HG03066 (cell line): Measurements from ENCODE around the gene KIF18A.
A peak's percentile ranks its signal among the peaks of the same experiment; 100 is the strongest.

Experiments
- ATAC-seq: cut with Tn5 transposase; IDR thresholded peaks from one replicate; pipeline ENCODE4 v1.9.1; 2021; ENCODE audit warnings: low read depth; ENCODE audit not compliant: unreplicated experiment

The KIF18A gene

DNA sequence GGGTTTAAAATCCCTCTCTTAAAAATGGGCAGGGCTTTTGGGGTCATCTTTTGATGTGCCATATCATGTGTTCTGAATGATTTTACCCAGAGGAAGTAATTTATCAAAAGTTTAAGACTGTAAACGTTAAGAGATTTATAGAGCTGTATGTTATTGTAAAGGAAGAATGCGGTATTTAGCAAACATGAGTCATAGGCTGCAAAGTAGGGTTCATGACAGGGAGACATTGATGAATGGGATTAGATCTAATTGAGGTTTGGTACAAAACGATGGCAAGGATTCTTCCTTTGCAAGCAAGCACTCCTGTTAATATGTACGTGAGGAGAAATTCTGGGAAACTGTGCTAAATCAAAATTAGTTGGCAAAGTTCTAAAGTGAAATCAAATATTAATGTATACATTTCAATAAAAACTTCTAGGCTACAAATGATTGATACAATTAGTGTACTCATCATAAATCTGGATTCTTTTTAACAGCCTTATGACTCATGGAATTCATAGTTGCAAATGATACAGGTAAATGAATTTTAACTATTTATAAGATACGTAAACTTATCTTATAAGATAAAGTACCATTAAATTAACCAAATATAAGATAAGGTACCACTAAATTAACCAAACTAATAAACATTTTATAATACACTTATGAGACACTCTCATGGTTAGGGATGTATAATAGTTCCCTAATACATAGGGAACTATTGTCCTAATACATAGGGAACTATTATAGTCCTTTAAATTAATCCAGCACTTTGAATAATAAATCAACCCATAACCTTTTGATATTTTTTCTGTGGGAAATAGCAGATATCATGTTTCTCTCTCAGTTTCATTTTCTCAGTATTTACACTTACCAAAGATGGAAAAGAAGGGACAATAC is 58.4 kb downstream of the KIF18A start:
- no peak for ATAC-seq

DNA sequence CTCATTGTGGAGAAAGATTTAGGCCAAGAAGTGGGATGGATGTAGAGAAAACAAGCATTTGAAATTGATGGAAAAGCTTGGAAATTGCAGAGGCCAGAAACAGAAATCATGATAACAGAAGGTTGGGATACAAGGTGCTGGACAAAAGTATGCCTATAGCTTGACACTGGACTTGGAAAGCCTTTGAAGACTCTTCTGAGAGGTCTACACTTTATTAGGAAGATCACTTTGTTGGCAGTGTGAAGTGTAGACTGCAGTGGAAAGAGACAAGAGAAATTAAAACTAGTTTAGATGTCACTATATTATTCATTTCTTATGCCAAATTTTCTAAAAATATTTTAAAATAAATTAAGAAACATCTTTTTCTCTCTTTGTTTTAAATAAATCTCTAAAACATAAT is 59.1 kb downstream of the KIF18A start:
- ATAC-seq, result no peak

DNA sequence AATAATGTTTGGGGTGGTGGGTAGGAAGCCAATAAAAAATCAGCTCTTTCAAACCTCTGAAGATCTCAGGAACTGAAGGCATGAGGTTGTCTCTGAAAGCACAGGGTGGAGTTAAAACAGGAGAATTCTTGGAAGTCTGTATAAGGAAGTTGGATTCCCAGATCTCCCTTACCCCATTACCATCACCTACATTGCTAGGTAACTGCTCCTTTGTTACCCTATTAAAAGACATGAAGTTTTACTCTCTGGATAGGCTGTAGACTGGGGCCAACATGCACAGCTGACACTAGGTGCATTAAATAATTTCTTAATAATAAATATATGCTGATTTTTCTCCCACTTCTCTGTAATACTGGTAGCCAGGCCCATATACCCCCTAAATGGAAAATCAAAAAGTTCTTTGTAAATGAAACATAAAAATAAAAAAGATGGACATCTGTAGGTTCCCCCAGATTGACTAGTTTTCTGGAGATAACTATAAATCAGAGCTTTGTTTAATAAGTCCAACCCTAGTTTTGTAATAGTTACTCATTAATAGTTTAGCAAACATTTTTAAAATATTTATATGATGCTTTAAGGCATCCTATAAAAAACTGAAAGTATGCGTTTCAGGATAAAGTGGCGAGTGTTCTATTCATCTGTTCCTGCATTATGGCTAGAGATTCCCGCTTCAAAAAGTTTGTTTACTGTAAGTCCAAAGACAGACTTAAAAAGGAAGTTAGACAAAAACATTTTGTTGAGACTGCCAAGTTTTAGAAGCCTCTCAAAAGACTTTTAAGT is 63.8 kb downstream of the KIF18A start:
- ATAC-seq, result no peak

DNA sequence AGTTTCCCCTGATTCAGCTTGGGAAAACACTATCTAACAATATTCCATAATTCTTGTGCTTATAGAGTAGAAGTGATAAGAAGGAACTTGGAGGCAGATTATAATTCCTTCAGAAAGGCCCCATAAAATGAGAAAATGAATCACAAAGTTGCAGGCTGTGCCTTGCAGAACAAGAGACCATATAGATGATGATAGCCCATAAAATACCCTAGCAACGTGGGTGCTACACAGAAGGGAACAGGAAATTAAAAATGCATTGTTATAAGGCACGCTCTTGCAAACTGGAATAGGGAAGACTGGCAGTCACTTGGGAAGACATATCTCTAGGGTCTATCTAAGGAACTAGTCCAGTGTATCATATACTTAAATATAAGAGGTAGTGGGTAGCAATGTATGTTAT is 67.6 kb downstream of the KIF18A start:
- ATAC-seq, result no peak

DNA sequence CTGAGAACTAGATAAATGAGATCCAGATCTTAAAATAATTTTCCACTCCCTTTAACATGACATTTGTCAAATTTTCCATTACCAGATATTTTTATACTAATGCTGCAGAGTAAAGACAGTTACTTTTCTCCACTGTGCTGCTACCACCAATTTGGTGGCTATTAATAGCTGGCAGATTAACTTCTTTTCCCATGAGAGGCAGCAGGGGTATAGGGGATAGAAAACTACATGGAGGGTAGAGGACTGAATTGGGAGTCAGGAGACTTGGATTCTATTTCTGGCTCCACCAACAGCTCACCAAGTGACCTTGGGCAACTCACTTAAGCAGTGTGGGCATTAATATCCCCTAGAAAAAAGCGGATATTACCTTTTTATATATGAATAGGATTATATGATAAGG is 69.2 kb downstream of the KIF18A start:
- ATAC-seq, result no peak

DNA sequence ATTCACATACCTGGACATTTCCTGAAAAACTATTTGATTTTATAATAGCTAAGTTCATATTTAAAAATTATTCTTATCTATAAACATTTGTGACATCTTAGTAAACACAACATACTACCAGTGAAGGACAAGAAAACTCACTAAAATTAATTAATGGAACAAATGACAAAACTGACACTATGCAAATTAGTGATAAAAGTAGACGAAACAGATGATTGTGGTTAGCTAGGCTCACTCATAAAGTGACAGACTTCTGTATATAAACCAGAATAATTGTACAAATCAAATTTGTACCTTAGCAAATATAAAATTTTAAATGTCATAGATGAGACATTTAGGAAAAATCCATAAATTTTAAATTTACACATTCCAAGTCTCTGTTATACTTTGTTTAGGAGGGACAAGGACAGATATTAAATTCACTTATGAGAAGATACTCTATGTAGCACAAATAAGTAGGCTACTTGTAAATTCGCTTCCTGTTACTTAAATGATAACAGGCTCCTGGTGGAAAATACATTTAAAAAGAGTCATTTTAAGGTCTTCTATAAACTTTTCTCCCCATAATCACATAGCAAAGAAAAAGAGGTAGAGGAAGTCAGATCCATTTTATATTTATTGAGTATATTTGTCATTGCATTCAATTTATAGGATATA is 81.2 kb downstream of the KIF18A start:
- peak; percentile 72 for ATAC-seq

DNA sequence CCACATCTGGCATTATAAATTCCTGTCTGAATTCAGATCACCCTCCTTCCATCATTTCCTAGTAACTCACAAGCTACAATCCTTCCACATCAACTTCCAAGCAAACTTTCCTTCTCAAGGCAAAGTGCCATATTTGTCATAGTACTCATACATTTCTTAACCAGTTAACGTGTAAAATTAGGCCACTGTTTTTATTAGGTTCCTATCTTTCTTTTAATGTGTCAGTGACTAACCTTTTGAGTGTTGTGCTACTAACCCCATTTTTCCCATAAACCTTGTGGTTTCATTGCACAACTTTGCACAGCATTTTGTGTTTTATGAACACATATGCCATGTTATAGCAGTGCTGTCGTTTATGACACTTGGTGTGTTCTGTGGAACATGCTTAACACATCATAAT is 90.1 kb downstream of the KIF18A start:
- no peak for ATAC-seq

DNA sequence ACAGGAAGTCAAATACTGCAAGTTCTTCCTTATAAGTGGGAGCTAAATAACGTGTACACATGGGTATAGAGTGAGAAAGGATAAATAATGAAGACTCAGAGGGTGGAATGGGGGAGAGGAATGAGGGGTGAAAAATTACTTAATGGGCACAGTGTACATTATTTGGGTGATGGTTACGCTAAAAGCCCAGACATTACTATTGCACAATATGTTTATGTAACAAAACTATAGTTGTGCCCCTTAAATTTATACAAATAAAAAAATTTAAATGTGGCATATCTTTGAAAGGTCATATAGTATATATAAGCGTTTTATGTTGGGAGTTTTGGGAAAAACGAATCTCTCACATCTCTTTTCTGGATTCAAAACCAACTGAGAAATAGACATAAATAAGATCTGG is 96.1 kb downstream of the KIF18A start:
- no peak for ATAC-seq

DNA sequence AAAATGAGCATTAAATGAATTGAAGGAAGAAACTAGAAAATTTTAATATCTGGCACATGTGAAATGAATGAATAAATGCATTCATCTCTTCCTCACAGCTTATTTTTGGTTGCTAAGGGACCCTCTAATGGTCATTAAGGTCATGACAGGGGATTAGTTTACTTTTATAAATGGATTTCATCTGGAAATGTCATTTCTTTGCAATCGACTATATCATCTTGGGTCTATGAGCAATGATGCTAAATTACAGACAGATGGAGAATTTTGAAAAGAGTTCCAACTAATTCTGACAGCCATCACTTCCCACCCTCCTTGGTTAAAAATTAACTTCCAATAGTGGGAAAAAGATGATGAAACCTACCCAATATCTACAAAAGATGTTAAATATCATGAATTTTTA is 98.0 kb downstream of the KIF18A start:
- ATAC-seq, result no peak

DNA sequence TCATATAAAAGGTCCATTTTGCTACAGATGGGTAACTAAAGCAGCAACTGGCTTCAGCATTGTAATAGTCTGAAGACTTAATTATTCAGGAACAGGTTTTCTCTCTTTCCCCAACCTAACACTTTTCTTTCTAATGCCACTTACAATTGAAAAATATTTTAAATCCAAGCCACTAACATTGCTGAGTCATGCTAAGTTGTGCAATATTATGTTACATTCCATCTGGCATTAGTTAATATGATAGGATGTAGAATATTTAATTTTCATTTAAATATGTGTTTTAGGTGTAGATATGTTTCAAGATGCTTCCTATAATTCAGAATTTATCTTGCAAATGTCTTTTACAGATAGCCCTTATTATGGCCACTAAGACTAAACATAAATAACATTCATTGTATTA is 98.6 kb downstream of the KIF18A start:
- no peak for ATAC-seq

DNA sequence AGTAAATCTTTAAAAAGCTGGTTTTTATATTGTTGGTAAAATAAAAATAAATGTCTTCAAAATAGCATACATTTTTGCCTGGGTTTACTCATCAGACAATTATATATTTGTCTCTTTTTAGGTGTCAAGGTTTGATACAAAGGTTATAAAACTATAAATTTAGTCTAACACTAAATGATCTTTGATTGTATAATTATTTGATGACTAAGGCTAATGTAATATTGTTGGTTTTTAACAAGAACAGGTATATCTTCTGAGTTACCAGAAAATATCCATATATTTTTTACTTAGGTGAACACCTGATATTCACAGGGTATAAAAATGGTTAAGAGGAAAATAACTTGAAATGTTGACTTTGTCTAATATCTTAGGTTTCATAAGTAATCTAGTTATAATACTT is 104.3 kb downstream of the KIF18A start:
- no peak for ATAC-seq

DNA sequence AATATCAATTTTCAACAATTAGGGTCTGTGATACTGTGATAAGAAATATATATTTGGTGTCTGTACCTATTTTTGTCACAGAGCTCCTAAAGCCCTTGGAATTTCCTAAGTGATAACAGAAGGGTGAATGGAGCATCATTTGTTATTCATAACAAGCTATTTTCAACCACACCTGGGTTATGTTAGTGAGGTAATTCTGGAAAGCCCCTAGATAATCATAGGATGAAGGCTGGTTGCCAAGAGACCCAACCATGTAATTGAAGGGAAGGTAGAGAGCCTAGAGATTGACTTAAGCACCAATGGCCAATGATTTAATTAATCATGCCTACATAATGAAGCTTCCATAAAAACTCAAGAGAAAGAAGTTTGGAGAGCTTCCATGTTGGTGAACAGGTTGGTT is 109.4 kb downstream of the KIF18A start:
- no peak for ATAC-seq

DNA sequence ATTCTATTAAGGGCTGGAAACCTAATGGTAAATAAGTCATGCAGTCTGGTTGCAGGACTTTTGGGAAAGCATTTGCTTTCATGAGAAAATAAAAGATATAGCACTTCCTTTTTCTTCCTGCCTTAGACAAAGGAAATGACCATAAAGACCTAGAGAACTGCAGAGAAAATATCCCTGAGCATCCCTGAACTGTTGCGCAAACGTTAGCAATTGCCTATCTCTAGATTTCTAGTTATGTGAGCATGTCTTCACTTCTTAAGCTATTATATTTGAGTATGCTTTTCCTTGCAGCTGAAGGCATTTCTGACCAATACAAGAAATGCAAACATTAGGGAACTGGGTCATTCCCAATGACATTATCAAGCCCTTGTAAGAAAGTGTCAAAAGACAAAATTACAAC is 110.6 kb downstream of the KIF18A start:
- no peak for ATAC-seq

DNA sequence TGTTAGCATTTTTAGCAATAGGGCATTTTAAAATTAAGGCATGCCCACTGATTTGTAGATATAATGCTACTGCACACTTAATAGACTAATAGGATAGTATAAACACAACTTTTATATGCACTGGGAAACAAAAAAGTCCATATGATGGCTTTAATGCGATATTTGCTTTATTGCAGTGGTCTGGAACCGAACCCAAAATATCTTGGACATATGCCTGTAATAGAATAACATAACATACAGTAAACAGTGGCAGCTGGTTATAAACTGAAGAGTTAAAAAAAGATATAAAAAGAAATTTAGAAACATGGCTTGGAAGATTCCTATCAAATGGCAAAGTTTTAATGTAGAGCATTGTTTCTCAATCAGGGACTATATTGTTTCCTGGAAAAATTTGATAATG is 111.9 kb downstream of the KIF18A start:
- ATAC-seq, result no peak

DNA sequence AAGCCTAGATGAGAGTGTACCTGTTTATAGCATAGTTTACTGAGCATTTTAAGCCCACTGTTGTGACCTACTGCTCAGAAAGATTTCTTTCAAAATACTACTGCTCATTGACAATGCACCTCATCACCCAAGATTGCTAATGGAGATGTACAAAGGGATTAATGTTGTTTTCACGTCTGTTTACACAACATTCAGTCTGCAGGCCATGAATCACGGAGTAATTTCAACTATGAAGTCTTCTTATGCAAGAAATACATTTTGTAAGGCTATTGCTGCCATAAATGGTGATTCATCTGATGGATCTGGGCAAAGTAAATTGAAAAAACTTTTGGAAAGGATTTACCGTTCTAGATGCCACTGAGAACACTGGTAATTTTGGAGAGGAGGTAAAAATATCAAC is 112.9 kb downstream of the KIF18A start:
- no peak for ATAC-seq

DNA sequence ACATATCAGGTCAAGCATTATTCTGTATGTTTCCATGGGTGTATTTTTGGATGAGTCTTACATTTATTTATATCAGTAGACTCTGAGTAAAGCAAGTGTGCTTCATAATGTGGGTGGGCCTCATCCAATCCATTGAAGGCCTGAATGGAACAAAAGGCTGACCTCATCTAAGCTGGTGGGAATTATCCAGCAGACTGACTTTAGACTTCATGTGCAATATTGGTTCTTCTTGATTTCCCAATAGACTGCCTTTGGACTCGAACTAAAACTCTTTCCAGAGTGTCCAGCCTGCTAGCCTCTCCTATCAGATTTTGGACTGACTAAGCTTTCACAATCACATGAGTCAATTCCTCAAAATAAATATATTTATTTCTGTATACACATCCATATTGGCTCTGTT is 116.2 kb downstream of the KIF18A start:
- ATAC-seq, result no peak

DNA sequence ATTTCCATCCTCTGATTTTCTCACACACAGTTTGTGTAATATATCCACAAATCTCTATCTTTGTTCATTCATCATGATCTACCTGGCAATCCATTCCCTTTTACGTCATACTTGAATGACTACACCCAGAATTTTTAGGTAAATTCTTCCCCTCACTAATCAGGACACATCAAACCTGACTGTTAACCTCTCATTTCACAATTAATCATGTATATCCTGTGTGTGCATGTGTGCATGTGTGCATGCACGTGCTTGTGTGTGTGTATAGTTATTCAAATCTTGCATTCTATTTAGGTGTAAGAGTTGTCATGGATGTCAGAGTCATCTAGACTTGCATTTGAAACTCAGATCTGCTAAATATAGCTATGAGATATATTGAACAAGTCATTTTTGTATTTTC is 130.4 kb downstream of the KIF18A start:
- ATAC-seq, result no peak

DNA sequence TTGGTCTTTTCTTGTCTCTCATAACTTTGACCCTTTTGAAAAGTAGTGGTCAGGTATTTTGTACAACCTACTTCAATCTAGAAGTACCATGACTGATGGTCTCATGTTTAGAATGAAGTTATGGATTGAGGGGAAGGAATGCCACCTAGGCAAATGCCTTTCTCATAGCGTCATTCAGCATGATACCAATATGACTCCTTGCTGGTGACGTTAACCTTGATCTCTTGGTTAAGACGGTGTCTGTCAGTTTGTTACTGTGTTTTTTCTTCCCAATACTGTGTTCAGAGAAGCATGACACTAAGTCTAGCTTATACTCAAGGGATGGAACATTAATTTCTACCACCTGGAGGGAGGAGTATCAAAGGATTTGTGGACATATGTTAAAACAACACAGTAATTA is 130.9 kb downstream of the KIF18A start:
- no peak for ATAC-seq

DNA sequence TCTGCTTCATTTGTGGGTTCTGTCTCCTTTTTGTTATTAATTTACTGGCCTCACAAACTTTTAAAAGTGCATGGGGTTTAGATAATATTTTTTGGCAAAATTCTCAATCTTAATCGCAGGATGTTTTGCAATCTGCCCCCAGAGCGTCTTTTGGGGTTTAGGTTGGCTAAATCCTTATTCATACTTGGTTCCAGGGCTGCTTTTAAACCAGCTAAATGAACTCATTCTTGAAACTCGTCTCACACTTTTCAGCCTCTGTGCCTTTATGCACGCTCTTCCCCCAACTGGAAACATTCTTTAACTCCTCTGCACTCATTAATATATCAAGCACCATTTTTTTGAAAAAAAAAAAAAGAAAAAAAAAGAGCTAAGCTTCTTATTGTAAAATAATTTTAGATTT is 131.7 kb downstream of the KIF18A start:
- ATAC-seq, result no peak

DNA sequence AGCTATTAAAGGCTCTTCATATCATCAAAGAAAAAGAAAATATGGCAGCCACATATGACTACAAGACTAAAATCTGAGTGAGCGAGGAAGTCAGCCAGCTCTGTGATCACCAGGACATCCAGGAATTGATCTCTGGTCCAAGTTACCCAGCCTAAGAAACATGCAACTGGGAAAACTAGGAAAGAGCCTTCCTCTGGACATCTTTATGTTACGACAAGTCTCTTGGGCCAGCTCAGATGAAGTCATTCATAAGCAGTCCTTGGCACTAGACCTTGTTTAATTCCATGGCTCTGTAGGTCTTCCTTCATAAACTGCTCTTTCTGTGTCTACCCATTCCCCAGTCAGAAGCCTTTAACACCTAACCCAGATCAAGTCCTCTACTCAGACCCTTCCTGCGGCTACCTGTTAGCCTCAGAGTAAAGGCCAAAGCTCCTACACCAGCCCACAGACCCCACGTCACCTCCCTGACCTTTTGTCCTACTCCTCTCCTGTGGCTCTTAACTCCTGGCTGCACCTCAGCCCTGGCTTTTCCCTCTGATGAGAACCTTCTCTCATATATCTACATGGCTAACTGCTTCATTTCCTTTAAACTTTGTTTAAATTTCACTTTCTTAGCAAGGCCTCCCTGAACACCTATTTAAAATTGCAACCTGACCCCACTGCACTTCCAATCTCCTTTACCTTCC is 134.0 kb downstream of the KIF18A start:
- no peak for ATAC-seq
